Activated CD4-positive, alpha-beta T cell treated with anti-CD3 and anti-CD28 coated beads, Interleukin-2, amount 10 ng/mL, durations not matched to agents 7 days and 5 days (primary cell): ENCODE results near the gene ENPP3. TPM values are rescaled to one million over a fixed set of nuclear protein-coding genes. Genes with fewer than 3 reads are reported as not detected.

Experiments
- CTCF ChIA-PET: fragments of 350-600 bp; sonication (Branson Sonifier 250); formaldehyde crosslinking; loops from one replicate; lab custom pipeline; 2021; ENCODE audit warnings: antibody characterized with exemption; lab: Charles Lee
- POLR2A ChIA-PET: fragments of 350-600 bp; sonication (Branson Sonifier 250); formaldehyde crosslinking; loops from one replicate; lab custom pipeline; 2021; ENCODE audit warnings: antibody characterized with exemption; lab: Charles Lee
- DNase-seq: peaks from one replicate; pipeline ENCODE4 v3.0.0-alpha.2; 2020
- H3K27ac Mint-ChIP-seq: one replicate; pipeline ENCODE4 v1.8.0; 2021; ENCODE audit warnings: mild to moderate bottlenecking, moderate library complexity, mixed read lengths
- H3K27me3 Mint-ChIP-seq: one replicate; pipeline ENCODE4 v1.8.0; 2021; ENCODE audit warnings: mixed read lengths
- H3K36me3 Mint-ChIP-seq: one replicate; pipeline ENCODE4 v1.8.0; 2021; ENCODE audit warnings: low read depth, mixed read lengths
- H3K4me1 Mint-ChIP-seq: one replicate; pipeline ENCODE4 v1.8.0; 2021; ENCODE audit warnings: mixed read lengths
- H3K4me3 Mint-ChIP-seq: one replicate; pipeline ENCODE4 v1.8.0; 2021; ENCODE audit warnings: mild to moderate bottlenecking, moderate library complexity, mixed read lengths
- H3K9me3 Mint-ChIP-seq: one replicate; pipeline ENCODE4 v1.8.0; 2021; ENCODE audit warnings: mixed read lengths
- total RNA-seq, 2 experiments: library from RNA; stranded (reverse); gene quantifications; one replicate each; pipeline ENCODE4 v1.2.3, GENCODE V29; 2021

The ENPP3 gene
- total RNA-seq, 2 experiments from 2014 or later, result 0.19 to 0.35 TPM

DNA sequence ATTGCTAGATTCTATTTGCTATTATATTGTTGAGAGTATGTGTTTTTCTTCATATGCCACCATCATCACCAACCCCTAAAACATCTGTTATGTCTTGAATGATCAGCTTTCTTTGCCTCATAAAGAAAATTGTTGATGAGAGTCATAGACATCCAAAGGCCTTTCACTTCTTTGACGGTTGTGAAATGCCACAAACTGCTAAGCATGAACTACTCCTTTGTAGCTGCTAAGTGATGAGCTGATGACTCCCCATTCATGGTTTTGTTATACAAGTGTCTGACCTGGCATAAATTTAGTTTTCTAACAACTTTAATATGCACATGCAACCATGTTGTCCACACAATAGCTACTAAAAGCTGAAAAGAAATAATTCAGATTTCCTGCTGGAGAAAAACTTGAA is 8.4 kb upstream of the ENPP3 start:
- Mint-ChIP-seq H3K27ac (peak overlapping the region; percentile 96), H3K4me1 (peaks cover 26% of the 10 kb centered on the region), H3K4me3 (peak overlapping the region; percentile 98), H3K36me3 (peaks cover 5% of the 10 kb centered on the region), H3K9me3 (no peaks in the 10 kb centered on the region), H3K27me3 (no peaks in the 10 kb centered on the region)
- CTCF ChIA-PET, result interaction anchor here (0.6 to 4.0 kb wide), 28 partner anchors 9 to 1425 kb away, joined by 3 to 44 read pairs (median 3); partner anchors contain the start of genes ENPP3 and OR2A4
- POLR2A ChIA-PET, result interaction anchor here (0.5 kb wide), 1 partner anchor 67 kb away, joined by 3 read pairs; no protein-coding TSS in a partner anchor
- no peak for DNase-seq

DNA sequence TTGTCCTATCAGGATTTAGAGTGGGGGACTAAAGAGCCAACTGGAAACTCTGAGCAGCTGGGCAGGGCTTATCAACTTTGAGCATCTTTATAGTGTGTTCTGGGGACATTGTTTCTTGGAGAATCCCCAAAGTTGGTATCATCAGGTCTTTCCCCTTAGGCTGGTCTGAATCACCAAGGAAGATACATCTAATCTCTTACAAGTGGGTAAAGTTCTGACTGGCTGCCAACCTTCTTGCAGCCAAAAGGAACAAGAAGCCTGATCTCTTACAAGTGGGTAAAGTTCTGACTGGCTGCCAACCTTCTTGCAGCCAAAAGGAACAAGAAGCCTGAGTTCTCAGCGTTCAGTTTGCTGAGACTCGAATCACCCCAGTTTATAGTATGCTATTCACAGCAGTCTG is 7.5 kb upstream of the ENPP3 start:
- DNase-seq, result no peak
- H3K27ac Mint-ChIP-seq, result no peak overlapping the region
- peaks cover 26% of the 10 kb centered on the region for H3K4me1 Mint-ChIP-seq
- no peaks in the 10 kb centered on the region for H3K9me3 Mint-ChIP-seq
- H3K36me3 Mint-ChIP-seq, result peaks cover 3% of the 10 kb centered on the region
- no peak overlapping the region for H3K4me3 Mint-ChIP-seq
- H3K27me3 Mint-ChIP-seq, result no peaks in the 10 kb centered on the region
- CTCF ChIA-PET, result interaction anchor here (3.7 to 4.0 kb wide), 2 partner anchors 9 to 11 kb away, joined by 26 to 44 read pairs; partner anchors contain the start of gene ENPP3
- POLR2A ChIA-PET, result no interaction called here

DNA sequence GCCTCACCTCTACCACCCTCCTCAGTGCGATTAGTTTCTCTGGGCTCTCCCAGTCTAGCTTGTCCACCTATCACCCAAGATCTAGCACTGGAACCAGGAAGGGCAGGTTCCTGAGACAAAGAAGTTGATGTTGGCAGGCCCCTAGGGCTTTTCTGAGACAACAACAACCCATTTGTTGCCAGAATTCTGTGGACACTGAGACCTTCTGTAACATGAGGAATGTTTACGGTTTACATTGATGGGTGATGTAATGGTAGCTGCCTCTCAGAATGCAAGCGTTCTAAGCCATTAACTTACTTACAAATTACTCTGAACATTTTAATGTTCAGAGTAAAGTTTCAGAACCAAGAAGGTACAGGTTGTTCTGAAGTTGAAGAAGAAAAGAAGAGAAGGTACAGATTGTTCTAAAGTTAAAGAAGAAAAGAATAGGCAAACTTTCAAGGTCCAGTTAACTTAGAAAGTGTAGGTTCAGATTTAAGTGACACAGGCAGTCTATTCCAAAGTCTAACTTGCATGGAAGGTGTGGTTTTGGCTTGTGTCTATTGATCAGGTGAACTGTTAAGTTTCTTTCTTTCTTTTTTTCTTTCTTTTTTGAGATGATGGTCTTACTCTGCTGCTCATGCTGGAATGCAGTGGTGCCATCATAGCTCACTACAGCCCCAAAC is 5.3 kb upstream of the ENPP3 start:
- Mint-ChIP-seq H3K4me1 (peaks cover 20% of the 10 kb centered on the region), H3K27me3 (no peaks in the 10 kb centered on the region), H3K4me3 (no peak overlapping the region), H3K9me3 (no peaks in the 10 kb centered on the region), H3K27ac (no peak overlapping the region), H3K36me3 (peaks cover 1% of the 10 kb centered on the region)
- CTCF ChIA-PET, result no interaction called here
- no peak for DNase-seq
- POLR2A ChIA-PET, result no interaction called here

DNA sequence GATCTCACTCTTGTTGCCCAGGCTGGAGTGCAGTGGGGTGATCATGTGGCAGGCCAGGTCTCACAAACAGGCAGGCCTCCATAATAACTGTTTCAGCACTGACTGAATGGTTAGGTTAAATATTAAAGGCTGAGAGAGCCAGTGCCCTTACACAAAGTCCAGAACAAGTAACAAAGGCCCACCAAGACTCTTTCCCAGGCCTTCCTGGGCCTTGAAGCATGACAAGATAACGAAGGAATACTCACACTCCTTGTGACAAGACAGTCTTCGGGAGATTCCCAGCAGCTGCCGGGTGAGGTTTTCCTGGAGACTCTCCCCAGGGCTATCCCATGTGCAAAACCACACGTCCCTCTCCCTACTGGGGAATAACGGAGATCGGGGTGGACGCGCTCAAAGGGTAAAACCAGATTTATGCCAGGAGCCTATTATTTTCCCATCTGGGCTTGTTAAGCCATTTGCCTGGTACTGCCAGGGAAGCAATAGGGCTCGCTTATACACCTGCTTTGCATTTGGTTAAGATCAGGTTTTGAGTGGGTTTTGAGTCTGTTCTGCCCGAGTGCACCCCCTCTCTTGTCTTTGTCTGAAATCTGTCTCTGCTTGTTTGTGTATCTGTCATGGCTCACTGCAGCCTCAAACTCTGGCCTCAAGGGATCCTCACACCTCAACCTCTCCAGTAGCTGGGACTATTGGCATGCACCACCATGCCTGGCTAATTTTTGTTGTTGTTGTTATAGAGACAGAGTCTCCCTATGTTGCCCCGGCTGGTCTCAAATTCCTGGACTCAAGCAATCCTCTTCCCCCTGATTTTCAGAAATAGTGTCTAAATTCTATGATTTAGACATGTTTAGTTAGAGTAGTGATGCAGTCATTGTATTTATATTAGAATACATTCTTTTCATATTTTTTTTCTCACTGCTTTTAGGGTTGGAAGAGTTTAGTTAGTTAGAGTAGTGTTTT is 1.4 kb upstream of the ENPP3 start:
- Mint-ChIP-seq H3K4me3 (no peak overlapping the region), H3K27me3 (no peaks in the 10 kb centered on the region), H3K27ac (no peak overlapping the region), H3K36me3 (no peaks in the 10 kb centered on the region), H3K4me1 (peaks cover 1% of the 10 kb centered on the region), H3K9me3 (no peaks in the 10 kb centered on the region)
- POLR2A ChIA-PET, result no interaction called here
- CTCF ChIA-PET, result interaction anchor here (5.0 kb wide), 1 partner anchor 7 kb away, joined by 44 read pairs; the partner anchor contains the start of gene MED23
- DNase-seq, result no peak

DNA sequence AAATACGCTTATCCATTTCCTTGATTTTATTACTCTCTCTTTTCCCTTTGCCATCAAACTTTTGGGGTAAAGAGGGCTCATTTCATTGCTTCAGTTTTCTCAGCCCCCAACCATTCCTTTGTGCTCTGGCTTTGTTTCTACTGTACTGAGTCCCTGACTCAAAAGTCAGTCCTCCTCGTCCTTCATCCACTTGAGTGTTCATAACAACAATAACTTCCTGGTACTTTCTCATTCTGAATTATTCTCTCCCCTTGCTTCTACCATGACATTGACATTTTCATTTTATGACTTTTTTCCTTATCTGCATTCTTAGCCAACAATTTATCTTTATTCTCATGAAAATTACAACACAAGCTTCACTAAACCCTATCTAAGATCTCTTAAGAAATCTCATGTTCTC is 911 bp downstream of the ENPP3 start:
- H3K9me3 Mint-ChIP-seq, result no peaks in the 10 kb centered on the region
- H3K4me3 Mint-ChIP-seq, result no peak overlapping the region

DNA sequence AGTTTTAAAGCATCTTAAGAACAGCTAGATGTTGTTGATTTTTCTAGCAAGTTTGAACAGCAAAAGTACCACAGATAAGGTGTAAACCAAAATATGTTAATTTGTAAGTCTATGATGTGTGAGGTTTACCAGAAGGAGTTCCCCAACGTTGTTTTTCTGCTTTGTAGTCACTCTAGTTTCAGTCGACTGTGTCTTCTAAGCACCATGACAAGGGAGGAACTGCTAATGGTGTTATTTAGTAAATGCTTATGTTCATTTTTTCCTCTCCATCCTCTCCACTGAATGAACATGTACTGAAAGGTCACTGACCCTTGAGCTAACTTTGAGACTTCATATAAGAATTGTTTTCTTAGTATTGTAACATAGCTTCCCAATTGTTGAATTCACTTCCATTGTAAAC is 3.0 kb downstream of the ENPP3 start:
- Mint-ChIP-seq H3K27ac (no peak overlapping the region), H3K9me3 (no peaks in the 10 kb centered on the region), H3K4me1 (peaks cover 1% of the 10 kb centered on the region), H3K4me3 (no peak overlapping the region), H3K27me3 (no peaks in the 10 kb centered on the region), H3K36me3 (no peaks in the 10 kb centered on the region)
- no peak for DNase-seq
- POLR2A ChIA-PET, result no interaction called here
- CTCF ChIA-PET, result interaction anchor here (5.0 kb wide), 1 partner anchor 11 kb away, joined by 44 read pairs; the partner anchor contains the start of gene MED23

More for the DNA sequence above, 911 bp downstream of the ENPP3 start:
- DNase-seq, result no peak
- Mint-ChIP-seq H3K27me3 (no peaks in the 10 kb centered on the region), H3K36me3 (no peaks in the 10 kb centered on the region), H3K27ac (no peak overlapping the region), H3K4me1 (peaks cover 1% of the 10 kb centered on the region)
- CTCF ChIA-PET, result interaction anchor here (5.0 kb wide), 1 partner anchor 9 kb away, joined by 44 read pairs; the partner anchor contains the start of gene MED23
- POLR2A ChIA-PET, result no interaction called here

DNA sequence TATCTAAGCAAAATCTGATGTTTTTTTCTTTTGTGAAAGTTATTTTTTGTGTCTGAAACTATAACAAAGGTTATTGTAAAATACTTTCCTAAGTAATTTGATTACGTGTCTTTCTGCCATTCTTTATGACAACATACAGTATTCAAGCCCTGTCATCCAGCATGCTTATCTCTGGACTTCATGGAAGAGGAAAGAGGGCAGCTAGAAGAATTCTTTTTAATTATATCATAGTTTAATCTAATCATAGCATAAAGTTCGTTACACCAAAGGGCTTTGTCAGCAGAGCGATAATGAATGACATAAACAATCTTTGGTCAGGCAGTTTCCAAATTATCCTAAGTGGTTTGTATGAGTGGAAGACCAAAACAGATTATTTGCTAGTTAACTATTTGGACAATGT is 3.5 kb downstream of the ENPP3 start:
- Mint-ChIP-seq H3K4me1 (peaks cover 1% of the 10 kb centered on the region), H3K9me3 (no peaks in the 10 kb centered on the region), H3K36me3 (no peaks in the 10 kb centered on the region), H3K27ac (no peak overlapping the region), H3K4me3 (no peak overlapping the region), H3K27me3 (no peaks in the 10 kb centered on the region)
- ChIA-PET CTCF (interaction anchor here (5.0 kb wide), 1 partner anchor 12 kb away, joined by 44 read pairs; the partner anchor contains the start of gene MED23), POLR2A (no interaction called here)
- no peak for DNase-seq

DNA sequence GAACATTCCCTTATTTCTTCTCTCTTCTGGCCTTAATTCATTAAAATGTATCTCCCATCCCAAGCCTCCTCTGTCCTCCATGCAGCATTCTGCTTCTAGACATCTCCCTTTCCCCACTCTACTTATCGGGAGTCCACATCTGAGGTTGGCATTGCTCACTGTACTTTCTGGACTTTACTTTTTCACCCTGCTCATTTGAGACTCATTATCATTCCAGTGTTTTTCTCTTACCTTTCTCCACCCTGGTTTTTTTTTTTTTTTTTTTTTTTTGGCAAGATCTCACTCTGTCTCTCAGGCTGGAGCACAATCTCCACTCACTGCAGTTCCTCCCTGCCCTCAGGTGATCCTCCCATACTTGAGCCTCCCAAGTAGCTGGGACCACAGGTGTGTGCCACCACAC is 4.5 kb downstream of the ENPP3 start:
- no peak overlapping the region for H3K27ac Mint-ChIP-seq
- CTCF ChIA-PET, result no interaction called here
- peaks cover 1% of the 10 kb centered on the region for H3K4me1 Mint-ChIP-seq
- POLR2A ChIA-PET, result no interaction called here
- no peaks in the 10 kb centered on the region for H3K36me3 Mint-ChIP-seq
- DNase-seq, result no peak
- no peaks in the 10 kb centered on the region for H3K27me3 Mint-ChIP-seq
- H3K9me3 Mint-ChIP-seq, result no peaks in the 10 kb centered on the region
- no peak overlapping the region for H3K4me3 Mint-ChIP-seq

DNA sequence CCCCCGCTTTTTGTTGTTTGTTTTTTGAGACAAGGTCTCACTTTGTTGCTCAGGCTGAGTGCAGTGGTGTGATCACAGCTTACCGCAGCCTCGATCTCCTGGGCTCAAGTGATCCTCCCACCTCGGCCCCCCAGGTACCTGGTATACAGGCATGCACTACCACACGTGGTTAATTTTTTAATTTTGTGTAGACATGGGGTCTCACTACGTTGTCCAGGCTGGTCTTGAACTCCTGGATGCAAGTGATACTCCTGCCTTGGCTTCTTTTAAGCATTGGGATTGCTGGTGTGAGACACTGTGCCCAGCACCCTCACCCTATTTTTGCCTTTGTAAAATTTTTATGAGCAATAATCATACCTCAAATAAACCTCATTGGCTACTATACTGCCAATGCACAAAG is 5.5 kb downstream of the ENPP3 start:
- no peaks in the 10 kb centered on the region for H3K36me3 Mint-ChIP-seq
- CTCF ChIA-PET, result interaction anchor here (1.0 kb wide), 1 partner anchor 15 kb away, joined by 5 read pairs; the partner anchor contains the start of gene MED23
- H3K27me3 Mint-ChIP-seq, result no peaks in the 10 kb centered on the region
- H3K4me1 Mint-ChIP-seq, result peaks cover 1% of the 10 kb centered on the region
- H3K27ac Mint-ChIP-seq, result no peak overlapping the region
- DNase-seq, result no peak
- no peaks in the 10 kb centered on the region for H3K9me3 Mint-ChIP-seq
- no peak overlapping the region for H3K4me3 Mint-ChIP-seq
- POLR2A ChIA-PET, result no interaction called here

DNA sequence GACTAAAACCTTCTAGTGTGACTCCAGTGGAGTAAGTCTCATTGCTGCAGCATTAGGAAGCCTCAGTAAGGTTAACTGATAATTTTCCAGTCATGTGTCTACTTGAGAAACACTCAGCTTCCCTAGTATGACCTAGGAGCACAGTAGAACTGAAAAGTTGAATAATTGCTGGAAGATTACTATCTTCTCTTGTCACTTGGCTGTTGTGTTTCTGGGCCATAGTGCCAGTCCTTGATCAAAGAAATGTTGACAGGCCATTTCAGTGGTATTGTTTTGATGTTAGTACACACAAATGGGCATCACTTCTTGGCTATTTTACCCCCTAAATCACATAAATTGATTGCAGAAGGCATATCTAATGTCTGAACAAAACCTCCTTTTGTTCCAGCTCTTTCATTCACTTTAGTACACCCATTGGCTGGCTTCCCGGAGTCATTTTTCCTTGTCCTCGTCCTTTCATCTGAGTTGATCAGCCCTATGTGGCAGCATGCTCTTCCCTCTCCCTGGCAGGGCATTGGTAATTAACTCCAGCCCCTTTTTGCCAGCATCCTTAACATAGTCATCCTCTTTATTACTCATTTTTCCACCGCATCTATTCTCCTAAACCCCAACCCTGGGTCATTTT is 6.0 kb downstream of the ENPP3 start:
- no peaks in the 10 kb centered on the region for H3K9me3 Mint-ChIP-seq
- DNase-seq, result no peak
- POLR2A ChIA-PET, result no interaction called here

DNA sequence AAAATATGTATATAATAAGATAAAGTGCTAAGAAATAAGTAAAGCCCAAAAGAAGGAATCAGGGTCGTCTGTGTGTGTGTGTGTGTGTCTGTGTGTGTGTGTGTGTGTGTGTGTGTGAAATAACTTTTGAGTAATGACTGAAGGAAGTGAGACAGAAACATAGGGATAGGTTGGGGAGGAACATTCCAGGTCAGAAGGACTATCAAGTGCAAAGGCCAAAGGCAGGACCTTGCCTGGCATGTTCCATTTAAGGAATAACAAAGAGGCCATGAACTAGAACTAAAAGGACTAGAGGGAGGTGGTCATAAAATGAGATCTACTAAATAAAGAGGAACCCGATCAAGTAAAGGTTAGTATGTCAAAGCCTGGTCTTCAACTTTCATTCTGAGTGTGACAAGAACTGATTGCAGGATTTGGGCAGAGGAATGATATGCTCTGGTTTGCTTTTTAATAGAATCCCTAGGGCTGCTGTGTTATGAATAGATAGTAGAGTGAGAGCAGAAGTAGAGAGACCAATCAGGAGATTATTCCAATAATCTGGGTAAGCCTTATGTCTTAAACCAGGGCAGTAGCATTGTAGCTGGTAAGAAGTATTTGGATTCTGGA is 6.9 kb downstream of the ENPP3 start:
- no peak overlapping the region for H3K4me3 Mint-ChIP-seq
- H3K4me1 Mint-ChIP-seq, result peaks cover 1% of the 10 kb centered on the region
- H3K36me3 Mint-ChIP-seq, result no peaks in the 10 kb centered on the region
- H3K27me3 Mint-ChIP-seq, result no peaks in the 10 kb centered on the region
- POLR2A ChIA-PET, result no interaction called here
- CTCF ChIA-PET, result interaction anchor here (0.8 kb wide), 1 partner anchor 15 kb away, joined by 3 read pairs; no protein-coding TSS in a partner anchor
- DNase-seq, result no peak
- no peak overlapping the region for H3K27ac Mint-ChIP-seq
- no peaks in the 10 kb centered on the region for H3K9me3 Mint-ChIP-seq

More for the DNA sequence above, 6.0 kb downstream of the ENPP3 start:
- H3K4me3 Mint-ChIP-seq, result no peak overlapping the region
- H3K36me3 Mint-ChIP-seq, result no peaks in the 10 kb centered on the region
- no peak overlapping the region for H3K27ac Mint-ChIP-seq
- no peaks in the 10 kb centered on the region for H3K27me3 Mint-ChIP-seq
- peaks cover 1% of the 10 kb centered on the region for H3K4me1 Mint-ChIP-seq
- CTCF ChIA-PET, result interaction anchor here (1.0 kb wide), 1 partner anchor 16 kb away, joined by 5 read pairs; the partner anchor contains the start of gene MED23

DNA sequence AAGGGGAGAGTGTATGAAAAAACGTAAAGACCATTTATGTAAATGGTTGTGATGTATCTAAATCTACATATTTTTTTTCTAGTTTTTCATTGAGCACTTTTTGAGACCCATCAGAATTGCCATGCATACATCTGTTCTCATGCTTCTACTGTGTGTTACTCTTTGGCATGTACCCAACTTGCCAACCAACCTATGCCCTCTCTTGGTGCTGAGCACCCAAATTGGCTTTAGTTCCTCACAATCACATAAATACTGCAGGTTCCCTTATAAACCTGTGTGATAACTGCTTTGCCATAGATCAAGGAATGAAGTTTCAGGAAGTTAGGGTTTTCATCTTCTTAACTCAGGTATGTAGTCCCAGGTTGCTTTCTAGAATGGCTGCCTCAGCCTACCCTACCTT is 7.8 kb downstream of the ENPP3 start:
- Mint-ChIP-seq H3K9me3 (no peaks in the 10 kb centered on the region), H3K27ac (no peak overlapping the region), H3K4me3 (no peak overlapping the region), H3K4me1 (peaks cover 1% of the 10 kb centered on the region), H3K27me3 (no peaks in the 10 kb centered on the region), H3K36me3 (no peaks in the 10 kb centered on the region)
- DNase-seq, result no peak
- POLR2A ChIA-PET, result no interaction called here
- CTCF ChIA-PET, result interaction anchor here (0.8 kb wide), 1 partner anchor 16 kb away, joined by 3 read pairs; no protein-coding TSS in a partner anchor
